NCI-H82 treated with DMSO at 0.1 percent for 48 hours (cell line): ENCODE data around the gene RNF31.

ENCODE experiments used
- DNase-seq: peaks from one replicate; lab custom pipeline; 2025; ENCODE audit not compliant: unreplicated experiment; lab: John Stamatoyannopoulos, UW

The RNF31 gene

DNA sequence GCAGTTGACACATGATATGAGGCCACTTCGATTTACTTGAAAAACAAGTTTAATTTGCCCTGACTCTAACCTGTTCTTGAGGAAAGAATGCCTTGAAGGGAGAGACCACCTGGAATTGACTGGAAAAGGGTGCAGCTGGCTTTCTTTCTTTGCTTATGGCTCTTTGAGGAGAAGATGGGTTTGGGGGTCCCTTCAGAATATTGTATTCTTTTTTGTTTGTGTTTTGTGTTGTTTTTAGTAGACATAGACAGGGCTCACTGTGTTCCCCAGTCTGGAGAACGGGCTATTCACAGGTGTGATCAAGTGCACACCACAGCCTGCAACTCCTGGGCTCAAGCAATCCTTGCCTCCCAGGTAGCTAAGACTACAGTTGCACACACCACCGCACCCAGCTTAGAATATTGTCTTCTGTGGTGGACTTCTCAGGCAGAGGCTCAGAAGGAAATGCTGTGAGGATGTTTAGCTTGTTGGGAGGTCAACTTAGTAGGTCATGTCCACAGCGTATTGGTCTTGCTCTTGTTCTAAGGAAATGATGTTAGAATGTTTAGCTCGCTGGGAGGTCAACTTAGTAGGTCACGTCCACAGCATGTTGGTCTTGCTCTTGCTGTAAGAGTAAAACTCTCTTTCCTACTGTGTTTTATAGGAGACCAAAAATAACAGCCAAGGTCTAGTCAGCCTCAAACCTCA is 31.0 kb upstream of the RNF31 start:
- no peak for DNase-seq

DNA sequence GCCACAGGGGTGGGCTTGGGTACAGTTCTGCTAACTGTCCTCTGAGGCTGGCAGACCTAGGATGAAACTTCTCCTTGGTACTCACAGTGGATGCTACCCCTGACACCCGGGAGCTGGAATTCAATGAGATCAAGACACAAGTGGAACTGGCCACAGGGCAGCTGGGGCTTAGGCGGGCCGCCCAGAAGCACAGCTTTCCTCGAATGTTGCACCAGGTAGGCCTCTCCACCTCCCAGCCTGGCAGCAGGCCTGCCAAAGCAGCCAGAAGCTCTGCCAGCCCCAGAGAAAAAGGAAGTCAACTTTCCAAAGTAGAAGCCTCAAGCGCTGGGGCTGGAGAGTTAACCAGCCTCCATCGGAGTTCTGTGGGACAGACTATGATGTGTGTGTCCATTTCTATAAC is 30.1 kb upstream of the RNF31 start:
- DNase-seq: no peak

- DNase-seq: no peak
Observed at GRCh38 chr14:24119691-24120090, 27.6 kb upstream of the RNF31 start.

DNA sequence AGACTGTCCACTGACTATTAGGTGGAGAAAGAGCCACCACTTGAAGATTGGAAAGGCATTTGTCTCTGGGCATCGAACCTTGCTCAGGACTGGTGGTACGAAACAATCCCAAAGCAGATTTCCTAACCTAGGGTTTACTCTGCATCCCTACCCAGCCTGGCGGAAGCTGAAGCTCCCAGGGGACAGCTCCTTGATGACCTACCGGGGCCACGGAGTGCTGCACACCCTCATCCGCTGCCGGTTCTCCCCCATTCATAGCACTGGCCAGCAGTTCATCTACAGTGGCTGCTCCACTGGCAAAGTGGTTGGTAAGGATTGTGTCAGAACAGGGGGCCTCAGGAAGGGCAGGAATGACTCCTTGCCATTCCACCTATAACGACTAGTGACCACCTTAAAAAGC is 26.1 kb upstream of the RNF31 start:
- DNase-seq: no peak

- DNase-seq: no peak
Observed at GRCh38 chr14:24122416-24122815, 24.9 kb upstream of the RNF31 start.

DNA sequence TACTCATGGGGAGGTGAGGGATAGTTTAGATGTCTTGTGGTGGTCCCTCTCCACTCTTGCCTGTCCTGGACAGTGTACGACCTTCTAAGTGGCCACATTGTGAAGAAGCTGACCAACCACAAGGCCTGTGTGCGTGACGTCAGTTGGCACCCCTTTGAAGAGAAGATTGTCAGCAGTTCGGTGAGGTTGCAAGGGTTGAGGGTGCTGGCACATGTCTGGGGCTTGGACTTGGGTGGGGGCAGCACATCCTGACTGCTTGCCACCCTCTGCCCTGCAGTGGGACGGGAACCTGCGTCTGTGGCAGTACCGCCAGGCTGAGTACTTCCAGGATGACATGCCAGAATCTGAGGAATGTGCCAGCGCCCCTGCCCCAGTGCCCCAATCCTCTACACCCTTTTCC is 24.4 kb upstream of the RNF31 start:
- DNase-seq: no peak

DNA sequence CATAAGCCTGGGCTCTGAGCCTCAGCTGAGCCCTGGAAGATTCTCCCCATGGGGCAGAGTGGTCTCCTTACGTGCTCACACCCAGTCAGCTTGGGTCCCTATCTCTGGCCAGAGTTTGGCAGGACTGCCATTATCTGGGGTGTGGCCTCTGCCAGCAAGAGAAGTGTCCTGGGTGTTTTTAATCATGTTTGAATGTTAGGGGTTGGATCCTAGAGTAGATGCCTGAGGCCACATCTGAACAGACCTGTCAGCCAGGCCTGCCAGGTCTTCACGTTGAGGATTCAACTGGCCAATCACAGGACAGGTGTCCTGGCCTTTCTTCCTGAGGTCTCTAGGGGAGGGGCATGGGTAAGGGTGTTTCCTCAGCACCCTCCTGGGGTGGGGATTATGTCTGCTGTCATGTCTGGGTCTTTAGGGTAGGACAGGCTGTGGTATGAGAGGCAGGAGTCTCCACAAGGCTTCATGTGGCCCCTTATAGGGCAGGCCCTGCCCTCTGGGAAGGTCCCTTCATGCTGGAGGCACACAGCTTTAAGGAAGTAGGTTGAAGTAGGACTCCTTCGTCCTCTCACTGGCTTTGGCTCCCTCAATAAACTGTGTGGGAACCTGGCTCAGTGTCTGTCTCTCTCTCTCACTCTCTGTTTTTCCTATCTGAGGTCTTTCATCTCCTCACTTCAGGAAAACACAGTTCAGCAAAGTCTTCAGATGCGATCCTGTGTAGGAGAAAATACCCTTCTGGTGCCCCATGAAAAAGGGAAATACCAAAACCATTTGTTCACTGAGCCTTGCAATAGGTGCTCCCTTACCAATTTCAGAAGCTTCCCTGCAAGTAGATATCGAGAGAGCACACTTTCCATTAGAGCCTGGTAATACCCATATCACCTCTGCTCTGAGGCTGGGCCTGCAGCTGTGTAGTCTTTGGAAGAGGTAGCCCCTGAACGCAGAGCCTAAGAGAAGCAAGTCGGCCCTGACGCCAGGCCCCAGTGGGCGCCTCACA is 23.6 kb upstream of the RNF31 start:
- no peak for DNase-seq

DNA sequence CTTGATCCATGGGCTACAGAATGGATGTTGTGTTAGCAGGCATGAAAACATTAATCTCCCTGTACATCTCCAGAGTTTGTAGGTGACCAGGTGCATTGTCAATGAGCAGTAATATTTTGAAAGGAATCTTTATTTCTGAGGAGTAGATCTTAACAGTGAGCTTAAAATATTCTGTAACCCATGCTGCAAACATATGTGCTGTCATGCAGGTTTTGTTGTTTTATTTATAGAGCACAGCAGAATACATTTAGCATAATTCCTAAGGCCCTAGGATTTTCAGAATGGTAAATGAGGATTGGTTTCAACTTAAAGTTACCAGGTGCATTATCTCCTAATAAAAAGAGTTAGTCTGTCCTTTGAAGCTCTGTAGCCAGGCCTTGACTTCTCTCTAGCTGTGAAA is 20.4 kb upstream of the RNF31 start:
- DNase-seq: no peak

- DNase-seq: no peak
Observed at GRCh38 chr14:24127673-24128072, 19.6 kb upstream of the RNF31 start.

DNA sequence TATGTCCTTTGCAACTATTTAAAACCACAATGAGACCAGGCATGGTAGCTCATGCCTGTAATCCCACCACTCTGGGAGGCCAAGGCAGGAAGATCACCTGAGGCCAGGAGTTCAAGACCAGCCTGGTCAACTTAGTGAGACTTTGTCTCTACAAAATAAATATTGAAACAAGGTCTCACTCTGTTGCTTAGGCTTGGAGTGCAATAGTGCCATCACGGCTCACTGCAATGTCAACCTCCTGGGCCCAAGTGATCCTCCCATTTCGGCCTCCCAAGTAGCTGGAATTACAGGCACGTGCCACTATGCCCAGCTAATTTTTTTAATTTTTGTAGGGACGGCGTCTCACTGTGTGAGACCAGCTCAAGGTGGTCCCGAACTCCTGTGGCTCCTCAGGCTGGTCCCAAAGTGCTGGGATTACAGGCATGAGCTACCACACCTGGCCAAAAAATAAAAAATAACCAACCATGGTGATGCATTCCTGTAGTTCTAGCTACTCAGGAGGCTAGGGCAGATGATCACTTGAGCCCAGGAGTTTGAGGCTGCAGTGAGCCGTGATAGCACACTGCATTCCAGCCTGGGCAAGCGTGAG is 17.8 kb upstream of the RNF31 start:
- DNase-seq: no peak

GRCh38 chr14:24130380-24130716 is 16.9 kb upstream of the RNF31 start, which contains the start of gene FITM1:
TSS of gene FITM1 (plus strand) at chr14:24130659. CDS start at chr14:24131564, 905 bp downstream.
- no peak for DNase-seq

DNA sequence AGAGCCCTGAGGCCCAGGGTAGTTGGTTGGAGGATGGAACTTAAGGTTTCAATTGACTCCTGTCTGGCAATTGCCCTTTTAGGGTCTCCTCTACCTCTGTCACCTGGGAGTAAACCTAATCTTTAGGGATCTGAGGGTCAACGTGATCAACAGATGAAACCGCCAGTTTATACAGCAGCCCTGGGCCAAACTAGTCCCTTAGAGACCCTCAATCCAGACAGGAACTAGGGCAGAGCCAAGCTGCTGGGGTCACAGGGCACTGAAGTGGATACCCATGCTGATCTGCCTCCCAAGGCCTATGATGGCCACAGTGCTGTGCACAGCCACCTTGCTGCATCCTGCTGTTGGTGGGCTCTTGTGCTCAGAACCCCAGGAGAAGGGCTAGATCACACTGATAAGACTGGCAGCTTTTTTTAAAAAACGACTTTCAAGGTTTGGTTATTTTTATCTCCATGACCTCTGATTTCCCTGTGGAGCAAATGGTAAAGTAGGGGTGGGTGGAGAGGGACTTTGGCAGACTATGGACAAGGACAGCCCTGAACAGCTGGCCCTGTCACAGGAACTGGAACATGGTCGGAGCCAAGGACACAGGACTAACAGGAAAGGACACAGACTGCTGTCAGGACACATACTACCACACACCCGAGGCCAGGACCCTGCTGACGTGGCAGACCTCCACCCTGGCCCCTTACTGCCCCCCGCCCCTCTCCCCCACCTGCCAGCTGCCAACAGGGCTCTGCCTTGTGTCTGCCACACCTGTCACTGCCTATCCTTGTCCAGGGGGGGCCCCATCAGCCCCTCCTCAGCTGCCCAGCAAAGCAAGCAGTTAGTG is 16.4 kb upstream of the RNF31 start:
- DNase-seq: no peak

GRCh38 chr14:24131549-24131966 is 15.7 kb upstream of the RNF31 start:
- no peak for DNase-seq

DNA sequence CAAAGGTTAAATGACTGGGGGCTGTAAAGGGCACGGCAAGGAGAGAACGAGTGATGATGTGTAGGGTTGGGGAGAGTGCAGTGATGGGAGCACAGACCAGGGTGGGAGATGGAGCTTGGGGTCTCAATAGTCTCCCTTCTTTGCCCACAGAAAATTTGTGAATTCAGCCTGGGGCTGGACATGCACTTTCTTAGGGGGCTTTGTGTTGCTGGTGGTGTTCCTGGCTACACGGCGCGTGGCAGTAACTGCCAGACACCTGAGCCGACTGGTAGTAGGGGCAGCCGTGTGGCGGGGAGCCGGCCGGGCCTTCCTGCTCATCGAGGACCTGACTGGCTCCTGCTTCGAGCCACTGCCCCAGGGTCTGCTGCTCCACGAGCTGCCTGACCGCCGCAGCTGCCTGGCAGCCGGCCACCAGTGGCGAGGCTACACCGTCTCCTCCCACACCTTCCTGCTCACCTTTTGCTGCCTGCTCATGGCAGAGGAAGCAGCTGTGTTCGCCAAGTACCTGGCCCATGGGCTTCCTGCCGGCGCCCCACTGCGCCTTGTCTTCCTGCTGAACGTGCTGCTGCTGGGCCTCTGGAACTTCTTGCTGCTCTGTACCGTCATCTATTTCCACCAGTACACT is 15.1 kb upstream of the RNF31 start:
- no peak for DNase-seq

DNA sequence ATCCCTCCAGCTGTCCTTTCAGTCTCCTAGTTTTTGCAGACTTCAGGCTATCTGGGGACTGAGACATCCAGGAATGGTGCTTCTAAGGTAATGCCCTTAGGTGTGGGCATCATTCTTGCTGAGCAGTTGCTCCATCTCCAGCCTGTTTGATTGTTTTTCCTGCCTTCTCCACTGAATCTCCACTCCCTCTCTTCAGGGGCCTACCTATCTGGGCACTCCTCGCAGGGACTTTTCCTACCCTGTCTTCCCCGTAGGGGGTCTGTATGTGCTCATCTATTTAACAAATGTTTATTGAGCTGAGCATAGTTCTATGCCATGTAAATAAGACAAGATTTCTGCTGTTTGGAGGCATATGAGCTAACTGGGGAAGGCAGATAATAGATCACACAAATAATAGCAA is 14.3 kb upstream of the RNF31 start:
- no peak for DNase-seq

- DNase-seq: no peak
Observed at GRCh38 chr14:24133735-24134134, 13.6 kb upstream of the RNF31 start.

DNA sequence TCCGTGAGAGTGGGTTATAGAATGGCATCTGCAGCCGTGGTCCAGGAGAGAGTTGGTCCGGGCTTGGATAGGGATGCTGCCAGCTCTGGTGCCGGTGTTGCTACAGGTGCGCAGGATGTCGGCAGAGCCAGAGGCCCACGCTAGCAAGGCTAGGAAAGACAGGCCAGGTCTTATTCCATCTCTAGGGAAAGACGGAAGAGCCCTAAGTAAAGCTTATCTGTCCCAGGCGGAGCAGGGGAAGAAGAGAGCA is 11.8 kb upstream of the RNF31 start:
- DNase-seq: no peak

DNA sequence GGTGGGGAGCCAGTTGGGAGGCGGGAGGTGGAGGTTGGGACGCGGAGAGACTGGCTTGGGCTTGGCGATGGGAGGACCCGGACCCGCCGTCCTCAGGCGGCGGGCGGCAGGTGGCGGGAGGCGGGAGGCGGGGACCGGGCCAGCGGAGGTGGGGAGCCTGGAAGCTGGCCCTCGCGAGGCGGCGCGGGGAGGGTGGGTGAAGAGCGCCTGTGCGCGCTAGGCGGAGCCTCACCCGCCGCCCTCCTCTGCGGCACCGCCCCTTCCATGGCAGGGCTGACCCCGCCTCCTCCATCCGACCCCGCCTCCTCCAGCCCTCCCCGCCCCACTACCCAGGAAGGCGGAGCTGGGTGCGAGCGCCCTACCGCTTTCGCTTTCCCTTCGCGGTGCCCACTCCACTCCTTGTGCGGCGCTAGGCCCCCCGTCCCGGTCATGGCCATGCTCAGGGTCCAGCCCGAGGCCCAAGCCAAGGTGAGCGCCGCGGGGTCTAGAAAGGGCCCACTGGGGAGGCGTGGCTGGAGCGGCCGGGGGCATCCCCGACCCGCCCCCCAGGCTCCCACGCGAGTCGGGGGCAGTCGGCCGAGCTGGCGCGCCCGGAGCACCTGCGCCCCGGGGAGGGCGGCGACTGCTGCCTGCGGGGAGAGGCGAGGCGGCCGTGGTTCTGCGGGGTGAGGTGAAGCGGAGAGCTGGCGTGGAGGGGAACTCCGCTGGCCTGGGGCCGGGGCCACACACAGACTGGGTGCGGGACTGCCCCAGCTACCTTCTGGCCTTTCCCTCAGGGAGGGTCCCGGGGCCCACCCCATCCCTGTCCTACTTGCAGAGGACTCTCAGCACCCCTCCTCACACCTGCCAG is 11.2 kb upstream of the RNF31 start, which contains the start of gene PSME1:
TSS of gene PSME1 (plus strand) at position 361 of the 850 bp plus-strand sequence. CDS start at position 430, 69 bp downstream.
- peak; percentile 43 for DNase-seq

- no peak for DNase-seq
Observed at GRCh38 chr14:24136684-24137528, 10.4 kb upstream of the RNF31 start.
